ENCODE measurements around the gene TMEM126B. TPM values are rescaled to one million over a fixed set of nuclear protein-coding genes. Genes with fewer than 3 reads are reported as not detected.

TMEM126B gene
- total RNA-seq, 1 experiment from 2014 or later, result 74.0 TPM

DNA sequence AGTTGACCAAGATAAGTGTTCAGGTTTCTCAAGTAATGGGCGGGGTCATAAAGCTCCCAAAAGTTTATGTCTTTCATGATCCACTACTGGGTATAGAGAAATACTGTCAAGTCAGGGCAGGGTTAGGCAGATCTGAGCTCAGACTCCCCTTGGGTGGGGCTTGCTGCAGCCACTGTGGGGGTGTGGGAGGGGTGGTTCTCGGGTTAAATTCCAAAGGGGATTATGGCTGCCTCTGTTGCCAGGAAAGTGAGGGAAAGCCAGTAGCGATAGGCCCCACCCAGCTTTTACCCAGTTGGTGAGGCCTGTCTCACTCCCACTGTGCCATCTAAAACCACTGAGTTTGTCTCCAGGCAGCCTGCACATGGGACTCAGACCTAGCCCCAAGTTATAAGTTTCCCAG lies 39.0 kb upstream of the TMEM126B start:
- Mint-ChIP-seq H3K9me3 (peaks cover 32 to 36% of the 10 kb centered on the region in 2 experiments), H3K27ac (peak overlapping the region in 2 of 3 experiments; percentile 66 to 77; a peak in 4 of 7 replicates), H3K27me3 (ENCODE audit: low read depth) (no peaks in the 10 kb centered on the region), H3K36me3 (ENCODE audit: insufficient read depth in 1 of 3, low read depth in 3 of 3) (peaks cover 34 to 41% (median 38%) of the 10 kb centered on the region in 3 experiments), H3K4me1 (peaks cover 18 to 20% of the 10 kb centered on the region in 2 experiments), H3K4me3 (no peak overlapping the region)
- Histone ChIP-seq H3K23me2 (ENCODE audit: insufficient read length, low read depth, low read length, poor library complexity, severe bottlenecking) (no peaks in the 10 kb centered on the region), H3K14ac (ENCODE audit: insufficient read depth, low read length) (peak overlapping the region; percentile 84), H2BK12ac (ENCODE audit: insufficient read length, low read depth, low read length) (no peak overlapping the region), H3K9ac (ENCODE audit: extremely low read depth, insufficient read length, low read length) (no peak overlapping the region), H3K4ac (ENCODE audit: low read depth, low read length) (no peak overlapping the region), H3K23ac (ENCODE audit: insufficient read length, low read depth, low read length) (no peak overlapping the region), H3K79me2 (ENCODE audit: insufficient read depth, low read length) (no peaks in the 10 kb centered on the region), H3K18ac (ENCODE audit: insufficient read length, low read depth, low read length) (no peak overlapping the region), H3K4me1 (ENCODE audit: insufficient read depth, low read length) (no peaks in the 10 kb centered on the region), H3T11ph (ENCODE audit: low read length) (no peak overlapping the region), H3K4me2 (ENCODE audit: insufficient read depth, insufficient read length, low read length) (no peak overlapping the region), H2AK5ac (ENCODE audit: insufficient read length, low read length) (no peak overlapping the region), H3K56ac (ENCODE audit: insufficient read length, low read depth, low read length) (no peak overlapping the region), H4K5ac (ENCODE audit: insufficient read length, low read depth, low read length) (no peak overlapping the region), H3K9me3 (ENCODE audit: control insufficient read depth, low read depth, low read length) (no peaks in the 10 kb centered on the region), H3K79me1 (ENCODE audit: insufficient read depth, low read depth, low read length, poor library complexity, severe bottlenecking) (no peaks in the 10 kb centered on the region), H4K20me1 (ENCODE audit: control insufficient read depth, insufficient read depth, insufficient read length) (no peaks in the 10 kb centered on the region), H3K27me3 (ENCODE audit: insufficient read depth, low read length) (no peaks in the 10 kb centered on the region), H2BK15ac (ENCODE audit: low read depth, low read length) (no peak overlapping the region), H4K8ac (replicated peaks; ENCODE audit: insufficient read length, low read depth, low read length) (no peak overlapping the region), H2BK20ac (ENCODE audit: low read depth, low read length, poor library complexity, severe bottlenecking) (no peak overlapping the region), H2BK120ac (ENCODE audit: low read depth, low read length, poor library complexity, severe bottlenecking) (no peak overlapping the region), H4K91ac (ENCODE audit: insufficient read length, low read depth, low read length) (no peak overlapping the region), H2BK5ac (ENCODE audit: insufficient read length, low read length) (no peak overlapping the region), H3K27ac (ENCODE audit: insufficient read length, low read depth, low read length) (no peak overlapping the region), H2AFZ (ENCODE audit: low read length) (no peak overlapping the region)
- DNase-seq, result no peak
- TF ChIP-seq CTCF (conservative IDR thresholded peaks at IDR 0.05), result no peak
- WGBS (ENCODE audit: extremely low coverage, insufficient read length, low lambda C conversion rate), result no CpG with 5 or more reads among the region's 3 CpGs

All from H9 (cell line).